Heart left ventricle (tissue), 16 donors: ENCODE measurements around the gene CAMTA2. TPM values are rescaled to one million over a fixed set of nuclear protein-coding genes. Genes with fewer than 3 reads are reported as not detected.
A peak's percentile ranks its signal among the peaks of the same experiment; 100 is the strongest.

ENCODE experiments used
- ATAC-seq, 4 donors: fragments of 200-7000 bp; cut with Tn5 transposase; one replicate each; pipeline ENCODE4 v1.9.1; 2020 to 2022; ENCODE audit warnings: moderate library complexity in 4 of 4, mild to moderate bottlenecking in 3 of 4, moderate number of reproducible peaks in 1 of 4
- DNase-seq, 5 donors: peaks; one replicate each; pipeline ENCODE4 v3.0.0-alpha.2; 2020
- H3K27ac ChIP-seq, 12 donors: fragments of 200-600 bp; sonication (generic) in 4 of 12; one replicate each; pipeline versions ENCODE4 v1.5.0 to v1.8.0; 2016 to 2022; ENCODE audit warnings: mild to moderate bottlenecking in 2 of 12
- H3K27me3 ChIP-seq, 9 donors: fragments of 200-600 bp; sonication (generic) in 2 of 9; one replicate each; pipeline versions ENCODE4 v1.5.1 to v1.8.0; 2016 to 2022; ENCODE audit warnings: mild to moderate bottlenecking in 3 of 9
- H3K36me3 ChIP-seq, 9 donors: fragments of 200-600 bp; sonication (generic) in 2 of 9; one replicate each; pipeline versions ENCODE4 v1.5.0 to v1.8.0; 2018 to 2022; ENCODE audit warnings: mild to moderate bottlenecking in 2 of 9
- H3K4me1 ChIP-seq, 12 donors: fragments of 200-600 bp; sonication (generic) in 4 of 12; one replicate each; pipeline versions ENCODE4 v1.5.0 to v1.8.0; 2016 to 2022; ENCODE audit warnings: mild to moderate bottlenecking in 3 of 12
- H3K4me3 ChIP-seq, 12 donors: fragments of 200-600 bp; sonication (generic) in 4 of 12; one replicate each; pipeline versions ENCODE4 v1.5.0 to v1.8.0; 2017 to 2022; ENCODE audit warnings: mild to moderate bottlenecking in 9 of 12, moderate library complexity in 4 of 12
- H3K9me3 ChIP-seq, 12 donors: fragments of 200-600 bp; sonication (generic) in 4 of 12; one replicate each; pipeline versions ENCODE4 v1.5.0 to v1.8.0; 2016 to 2022; ENCODE audit warnings: mild to moderate bottlenecking in 1 of 12
- POLR2A ChIP-seq, 2 donors: fragments of 450-650 bp; IDR thresholded peaks; one replicate each; pipeline ENCODE4 v1.6.1; 2017; ENCODE audit warnings: antibody characterized with exemption in 2 of 2, mild to moderate bottlenecking in 2 of 2, moderate library complexity in 2 of 2
- WGBS, 4 donors: extraction: QIAGEN DNeasy Blood & Tissue Kit in 2 of 4; methylation state at CpG; one replicate each; pipeline versions ENCODE4 v1.1.5 to v1.1.7; 2013 to 2018; 5-methylcytosine and 5-hydroxymethylcytosine counted together
- intact Hi-C, 10 donors: fragments of 100-400 bp; cut with DNase I; formaldehyde crosslinking; loops; one replicate each; pipeline versions ENCODE4 v1.11.1 to v1.14.2; 2022
- polyA plus RNA-seq, 2 donors: library from polyadenylated mRNA; stranded (reverse); fragments of 200-250 nt; gene quantifications; one replicate each; pipeline ENCODE4 v1.2.3, GENCODE V29; 2013
- total RNA-seq, 9 donors: library from RNA; depleted of rRNA in 2 of 9; stranded (reverse); fragments of >200 nt in 2 of 9; fragmentation: NEBNext Ultra II Directional in 3 of 9; extraction: Animal tissue kit (Norgen Biotek cat#: 25700) in 3 of 9; gene quantifications; one replicate each; pipeline versions ENCODE4 v1.1.0 to v1.2.4, GENCODE V29; 2016 to 2023
- TF ChIP-seq, protein P1 (sequence below), 12 donors: fragments of 200-600 bp; sonication (generic) in 4 of 12; IDR thresholded peaks; one replicate each; pipeline versions ENCODE4 v1.5.0 to v1.8.0; 2018 to 2022; ENCODE audit warnings: antibody characterized with exemption in 12 of 12, mild to moderate bottlenecking in 5 of 12
- donor health status: ischemic (EF 13 %, LVEDD 7.1; RV severe dilation, severe dysfunction).
- donor health status: healthy with polysubstance abuse.
- donor health status: DM: no; HTN: yes; CAD: no.
- donor health status: DM: no; HTN: no; CAD: no.
- donor health status: ischemic (EF 25% LVEDD 6.9; RV normal size, moderate dysfunction).
- donor health status: ischemic (EF 25% LVEDD 5.7; RV mildly dilated, moderate dysfunction).
- donor health status: healthy.
- donor health status: DM: yes; HTN: yes; CAD: no.
- donor health status: ischemic (EF 35%, LVEDD 5.7; RV mildly dilated, moderate dysfunction).
- donor health status: nonischemic (EF 11% LVEDD 7.7; RV severe dilation, severe dysfunction).
- donor health status: DM: yes; HTN: yes; CAD: no.
- donor health status: PGD.
- donor health status: ischemic (EF 29% LVEDD 5.4; RV normal size, mild dysfunction).
- donor health status: nonischemic (EF 23%, LVEDD 6.1; RV moderate dilation, normal function).

Gene CAMTA2
- total and polyA plus RNA-seq, 11 donors: 25.2 to 108 (median 33.7) TPM

DNA sequence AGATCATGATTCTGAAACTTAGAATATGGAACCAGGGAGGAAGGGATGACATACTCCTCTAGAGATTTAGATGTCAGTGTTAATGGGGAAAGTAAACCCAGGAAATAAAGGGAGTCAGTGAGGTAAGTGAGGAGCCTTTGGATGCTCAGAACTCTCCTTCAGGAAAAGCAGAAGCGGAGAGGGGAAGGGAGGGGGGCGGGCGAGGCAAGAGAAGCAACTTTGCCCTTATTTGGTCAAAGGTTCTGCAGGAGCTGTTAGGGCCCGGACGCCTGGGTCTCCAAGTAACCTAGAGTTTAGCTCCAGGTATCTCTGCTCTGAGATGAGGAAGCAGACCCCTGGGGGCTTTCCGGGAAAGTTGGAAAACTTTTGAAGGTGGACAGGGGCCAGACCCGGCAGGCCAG is 40.5 kb downstream of the CAMTA2 start:
- DNase-seq (peak in 2 of 5 donors; percentile 30 to 50), ATAC-seq (no peak)
- 3 to 13% (median 6%) methylated on average over 7 of the region's 7 CpGs for WGBS, 4 donors
- Histone ChIP-seq H3K36me3 (peaks cover 0 to 50% (median 46%) of the 10 kb centered on the region in 9 donors), H3K4me3 (peak overlapping the region; percentile 73 to 100 (median 98)), H3K27ac (peak overlapping the region; percentile 69 to 100 (median 99)), H3K4me1 (peaks cover 11 to 73% (median 47%) of the 10 kb centered on the region in 12 donors), H3K9me3 (no peaks in the 10 kb centered on the region), H3K27me3 (no peaks in the 10 kb centered on the region)
- intact Hi-C loops: loop anchor here in 1 of 10 donors (5.0 kb wide), 1 partner anchor 40 kb away; the partner anchor contains the start of gene CAMTA2
- TF ChIP-seq, protein P1, sequence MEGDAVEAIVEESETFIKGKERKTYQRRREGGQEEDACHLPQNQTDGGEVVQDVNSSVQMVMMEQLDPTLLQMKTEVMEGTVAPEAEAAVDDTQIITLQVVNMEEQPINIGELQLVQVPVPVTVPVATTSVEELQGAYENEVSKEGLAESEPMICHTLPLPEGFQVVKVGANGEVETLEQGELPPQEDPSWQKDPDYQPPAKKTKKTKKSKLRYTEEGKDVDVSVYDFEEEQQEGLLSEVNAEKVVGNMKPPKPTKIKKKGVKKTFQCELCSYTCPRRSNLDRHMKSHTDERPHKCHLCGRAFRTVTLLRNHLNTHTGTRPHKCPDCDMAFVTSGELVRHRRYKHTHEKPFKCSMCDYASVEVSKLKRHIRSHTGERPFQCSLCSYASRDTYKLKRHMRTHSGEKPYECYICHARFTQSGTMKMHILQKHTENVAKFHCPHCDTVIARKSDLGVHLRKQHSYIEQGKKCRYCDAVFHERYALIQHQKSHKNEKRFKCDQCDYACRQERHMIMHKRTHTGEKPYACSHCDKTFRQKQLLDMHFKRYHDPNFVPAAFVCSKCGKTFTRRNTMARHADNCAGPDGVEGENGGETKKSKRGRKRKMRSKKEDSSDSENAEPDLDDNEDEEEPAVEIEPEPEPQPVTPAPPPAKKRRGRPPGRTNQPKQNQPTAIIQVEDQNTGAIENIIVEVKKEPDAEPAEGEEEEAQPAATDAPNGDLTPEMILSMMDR (IDR thresholded peaks at IDR 0.05): no peak
- TF ChIP-seq POLR2A (IDR thresholded peaks at IDR 0.05): no peak

DNA sequence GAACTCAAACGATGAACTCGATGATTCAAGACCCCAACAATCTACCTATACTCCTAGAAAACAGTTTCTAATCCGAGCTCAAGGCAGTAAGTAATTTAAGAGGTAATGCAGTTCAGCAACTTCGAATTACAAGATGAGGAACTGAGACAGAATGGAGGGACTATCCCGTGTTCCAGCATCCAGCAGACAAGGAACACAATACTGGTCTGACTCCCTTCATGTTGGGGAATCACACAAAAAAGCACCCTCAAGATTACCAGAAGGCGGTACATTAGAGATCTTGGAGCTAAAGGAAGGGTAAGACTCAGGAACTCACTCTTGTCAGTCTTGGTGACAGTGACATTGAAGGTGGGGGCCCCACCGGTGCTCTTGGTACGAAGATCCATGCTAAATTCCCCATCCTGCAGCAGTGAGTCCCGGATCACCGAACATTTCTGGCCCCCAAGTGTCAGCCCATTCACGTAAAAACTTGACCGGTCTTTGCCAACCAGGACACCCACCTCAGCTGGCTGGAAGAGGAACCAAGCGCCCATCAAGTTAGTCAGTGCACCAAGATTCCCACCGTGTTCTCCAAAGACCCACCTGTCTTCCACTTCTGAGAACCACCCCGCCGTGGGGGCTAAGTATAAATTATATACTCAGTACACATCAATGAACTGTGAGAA is 41.0 kb downstream of the CAMTA2 start:
- 37 to 43% (median 39%) methylated on average over 16 of the region's 16 CpGs for WGBS, 4 donors
- no peak for TF ChIP-seq POLR2A (IDR thresholded peaks at IDR 0.05)
- TF ChIP-seq, protein P1 (IDR thresholded peaks at IDR 0.05): no peak
- ATAC-seq (no peak), DNase-seq (peak in 1 of 5 donors; percentile 16)
- Histone ChIP-seq H3K36me3 (peaks cover 0 to 55% (median 49%) of the 10 kb centered on the region in 9 donors), H3K9me3 (no peaks in the 10 kb centered on the region), H3K27ac (peak overlapping the region in 11 of 12 donors; percentile 96 to 100 (median 99)), H3K4me1 (peaks cover 14 to 75% (median 50%) of the 10 kb centered on the region in 12 donors), H3K4me3 (peak overlapping the region in 10 of 12 donors; percentile 76 to 100 (median 98)), H3K27me3 (no peaks in the 10 kb centered on the region)
- intact Hi-C loops: loop anchor here in 1 of 10 donors (5.0 kb wide), 1 partner anchor 41 kb away; the partner anchor contains the start of gene CAMTA2

DNA sequence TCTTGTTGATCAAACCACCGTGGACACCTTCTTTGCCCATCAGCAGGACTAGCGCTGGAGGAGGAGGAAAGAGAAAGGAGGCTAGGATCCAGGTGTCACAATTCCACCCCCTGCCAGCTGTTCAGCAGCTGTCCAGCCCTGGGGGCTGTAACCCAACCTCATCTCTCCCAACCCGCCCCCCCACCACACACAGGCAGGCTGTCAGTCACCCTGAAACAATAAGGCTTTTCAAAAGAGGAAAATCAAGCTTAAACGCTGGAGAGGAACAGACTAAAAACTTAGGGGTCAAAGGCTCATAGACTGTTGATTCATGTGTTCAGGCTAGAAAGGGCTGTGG is 41.6 kb downstream of the CAMTA2 start:
- H3K27me3 ChIP-seq: no peaks in the 10 kb centered on the region
- peaks cover 15 to 76% (median 54%) of the 10 kb centered on the region in 12 donors for H3K4me1 ChIP-seq
- peak overlapping the region in 6 of 12 donors; percentile 66 to 100 (median 99) for H3K27ac ChIP-seq
- no peak for TF ChIP-seq POLR2A (IDR thresholded peaks at IDR 0.05)
- TF ChIP-seq, protein P1 (IDR thresholded peaks at IDR 0.05): no peak
- no peaks in the 10 kb centered on the region for H3K9me3 ChIP-seq
- WGBS, 4 donors: 44 to 53% (median 48%) methylated on average over 4 of the region's 4 CpGs
- peaks cover 0 to 56% (median 49%) of the 10 kb centered on the region in 9 donors for H3K36me3 ChIP-seq
- H3K4me3 ChIP-seq: peak overlapping the region in 8 of 12 donors; percentile 76 to 100 (median 98)
- no peak for ATAC-seq
- intact Hi-C loops: loop anchor here in 1 of 10 donors (5.0 kb wide), 1 partner anchor 41 kb away; the partner anchor contains the start of gene CAMTA2
- DNase-seq: no peak
